HL-60 (cell line): ENCODE data around the gene SLC25A4.

Experiments used
- DNase-seq, 2 experiments: peaks; one replicate each; pipeline ENCODE4 v3.0.0-alpha.2; 2010 to 2020; ENCODE audit warnings: low read depth in 1 of 2, low spot score in 1 of 2
- H3K27ac ChIP-seq: fragments of 250-450 bp; sonication (Bioruptor Pico); replicated peaks from 2 replicates; pipeline ENCODE4 v1.5.1; 2020; ENCODE audit warnings: mild to moderate bottlenecking, moderate library complexity
- H3K27me3 ChIP-seq: fragments of 250-450 bp; sonication (Bioruptor Pico); 2 replicates; pipeline ENCODE4 v1.5.1; 2021; ENCODE audit warnings: mild to moderate bottlenecking, moderate library complexity; ENCODE audit not compliant: insufficient read depth, poor library complexity, severe bottlenecking
- H3K4me3 ChIP-seq: replicated peaks from 2 replicates; pipeline ENCODE4 v1.5.1; 2011; ENCODE audit warnings: mild to moderate bottlenecking, control low read depth, low read length; ENCODE audit not compliant: insufficient read depth
- GABPA ChIP-seq: IDR thresholded peaks from 2 replicates; pipeline ENCODE4 v1.6.1; 2012; ENCODE audit warnings: low read depth
- POLR2AphosphoS5 ChIP-seq: IDR thresholded peaks from 2 replicates; pipeline ENCODE4 v1.6.1; 2012; ENCODE audit warnings: low read depth
- SPI1 ChIP-seq: IDR thresholded peaks from 2 replicates; pipeline ENCODE4 v1.6.1; 2012; ENCODE audit warnings: low read depth, mild to moderate bottlenecking, borderline replicate concordance
- TF ChIP-seq, protein P1 (sequence below): IDR thresholded peaks from 2 replicates; pipeline ENCODE4 v1.6.1; 2012; ENCODE audit warnings: low read depth; ENCODE audit not compliant: insufficient replicate concordance
- TF ChIP-seq, protein P2 (sequence below): IDR thresholded peaks from one replicate; pipeline ENCODE4 v1.5.1; 2011; ENCODE audit warnings: low read length, control low read depth, inconsistent platforms; ENCODE audit not compliant: insufficient read depth

SLC25A4 gene

DNA sequence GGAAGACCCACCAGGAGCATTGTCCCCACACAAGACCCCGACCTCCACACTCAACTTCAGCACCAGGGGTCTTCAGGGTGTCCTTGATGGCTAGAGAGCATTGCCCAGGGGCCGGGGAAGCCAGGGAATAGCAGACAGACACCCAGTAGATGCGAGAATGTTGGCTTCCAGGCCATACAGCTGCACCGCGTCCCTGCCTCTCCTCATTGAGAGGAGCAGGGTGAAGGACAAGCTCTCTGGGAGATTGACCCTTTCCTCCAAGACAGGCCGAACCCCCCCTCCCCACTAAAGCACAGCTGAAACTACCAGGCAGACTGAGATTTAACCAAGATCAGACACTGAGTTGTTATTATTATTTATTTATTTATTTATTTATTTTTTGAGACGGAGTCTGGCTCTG is 42.6 kb upstream of the SLC25A4 start:
- H3K27me3 ChIP-seq, result no peaks in the 10 kb centered on the region
- no peak for TF ChIP-seq SPI1
- TF ChIP-seq GABPA, result no peak
- TF ChIP-seq, protein P1, sequence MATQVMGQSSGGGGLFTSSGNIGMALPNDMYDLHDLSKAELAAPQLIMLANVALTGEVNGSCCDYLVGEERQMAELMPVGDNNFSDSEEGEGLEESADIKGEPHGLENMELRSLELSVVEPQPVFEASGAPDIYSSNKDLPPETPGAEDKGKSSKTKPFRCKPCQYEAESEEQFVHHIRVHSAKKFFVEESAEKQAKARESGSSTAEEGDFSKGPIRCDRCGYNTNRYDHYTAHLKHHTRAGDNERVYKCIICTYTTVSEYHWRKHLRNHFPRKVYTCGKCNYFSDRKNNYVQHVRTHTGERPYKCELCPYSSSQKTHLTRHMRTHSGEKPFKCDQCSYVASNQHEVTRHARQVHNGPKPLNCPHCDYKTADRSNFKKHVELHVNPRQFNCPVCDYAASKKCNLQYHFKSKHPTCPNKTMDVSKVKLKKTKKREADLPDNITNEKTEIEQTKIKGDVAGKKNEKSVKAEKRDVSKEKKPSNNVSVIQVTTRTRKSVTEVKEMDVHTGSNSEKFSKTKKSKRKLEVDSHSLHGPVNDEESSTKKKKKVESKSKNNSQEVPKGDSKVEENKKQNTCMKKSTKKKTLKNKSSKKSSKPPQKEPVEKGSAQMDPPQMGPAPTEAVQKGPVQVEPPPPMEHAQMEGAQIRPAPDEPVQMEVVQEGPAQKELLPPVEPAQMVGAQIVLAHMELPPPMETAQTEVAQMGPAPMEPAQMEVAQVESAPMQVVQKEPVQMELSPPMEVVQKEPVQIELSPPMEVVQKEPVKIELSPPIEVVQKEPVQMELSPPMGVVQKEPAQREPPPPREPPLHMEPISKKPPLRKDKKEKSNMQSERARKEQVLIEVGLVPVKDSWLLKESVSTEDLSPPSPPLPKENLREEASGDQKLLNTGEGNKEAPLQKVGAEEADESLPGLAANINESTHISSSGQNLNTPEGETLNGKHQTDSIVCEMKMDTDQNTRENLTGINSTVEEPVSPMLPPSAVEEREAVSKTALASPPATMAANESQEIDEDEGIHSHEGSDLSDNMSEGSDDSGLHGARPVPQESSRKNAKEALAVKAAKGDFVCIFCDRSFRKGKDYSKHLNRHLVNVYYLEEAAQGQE, result no peak
- no peak for TF ChIP-seq POLR2AphosphoS5
- TF ChIP-seq, protein P2, sequence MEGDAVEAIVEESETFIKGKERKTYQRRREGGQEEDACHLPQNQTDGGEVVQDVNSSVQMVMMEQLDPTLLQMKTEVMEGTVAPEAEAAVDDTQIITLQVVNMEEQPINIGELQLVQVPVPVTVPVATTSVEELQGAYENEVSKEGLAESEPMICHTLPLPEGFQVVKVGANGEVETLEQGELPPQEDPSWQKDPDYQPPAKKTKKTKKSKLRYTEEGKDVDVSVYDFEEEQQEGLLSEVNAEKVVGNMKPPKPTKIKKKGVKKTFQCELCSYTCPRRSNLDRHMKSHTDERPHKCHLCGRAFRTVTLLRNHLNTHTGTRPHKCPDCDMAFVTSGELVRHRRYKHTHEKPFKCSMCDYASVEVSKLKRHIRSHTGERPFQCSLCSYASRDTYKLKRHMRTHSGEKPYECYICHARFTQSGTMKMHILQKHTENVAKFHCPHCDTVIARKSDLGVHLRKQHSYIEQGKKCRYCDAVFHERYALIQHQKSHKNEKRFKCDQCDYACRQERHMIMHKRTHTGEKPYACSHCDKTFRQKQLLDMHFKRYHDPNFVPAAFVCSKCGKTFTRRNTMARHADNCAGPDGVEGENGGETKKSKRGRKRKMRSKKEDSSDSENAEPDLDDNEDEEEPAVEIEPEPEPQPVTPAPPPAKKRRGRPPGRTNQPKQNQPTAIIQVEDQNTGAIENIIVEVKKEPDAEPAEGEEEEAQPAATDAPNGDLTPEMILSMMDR, result no peak
- DNase-seq, result no peak
- H3K4me3 ChIP-seq, result no peak overlapping the region
- H3K27ac ChIP-seq, result no peak overlapping the region

DNA sequence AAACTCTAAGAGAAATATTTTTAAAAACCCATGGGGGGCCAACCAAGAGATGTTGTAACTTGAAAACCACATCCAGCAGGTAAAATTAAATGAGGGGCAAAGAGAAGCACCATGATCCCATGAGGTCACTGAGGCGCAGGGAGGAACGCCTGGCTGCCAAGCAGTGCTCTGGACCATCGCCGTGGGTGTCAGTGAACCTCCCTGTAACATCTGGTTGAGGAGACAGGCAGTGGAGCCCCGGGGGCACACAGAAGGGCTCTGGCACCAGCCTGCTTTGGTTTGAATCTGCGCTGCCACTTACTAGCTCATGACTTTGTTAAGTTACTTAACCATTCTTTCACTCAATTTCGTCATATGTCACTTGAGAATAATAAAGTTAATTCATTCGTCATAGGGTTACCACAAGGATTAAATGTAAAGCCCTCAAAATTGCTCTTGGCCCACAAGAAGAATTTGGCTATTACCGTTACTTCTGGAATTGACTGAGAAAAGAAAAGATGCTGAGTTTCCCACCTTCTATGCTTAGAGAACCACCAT is 41.6 kb upstream of the SLC25A4 start:
- Histone ChIP-seq H3K4me3 (no peak overlapping the region), H3K27me3 (no peaks in the 10 kb centered on the region), H3K27ac (no peak overlapping the region)
- TF ChIP-seq, protein P1, result no peak
- TF ChIP-seq, protein P2, result no peak
- TF ChIP-seq GABPA (no peak), SPI1 (no peak), POLR2AphosphoS5 (no peak)
- DNase-seq, result no peak

DNA sequence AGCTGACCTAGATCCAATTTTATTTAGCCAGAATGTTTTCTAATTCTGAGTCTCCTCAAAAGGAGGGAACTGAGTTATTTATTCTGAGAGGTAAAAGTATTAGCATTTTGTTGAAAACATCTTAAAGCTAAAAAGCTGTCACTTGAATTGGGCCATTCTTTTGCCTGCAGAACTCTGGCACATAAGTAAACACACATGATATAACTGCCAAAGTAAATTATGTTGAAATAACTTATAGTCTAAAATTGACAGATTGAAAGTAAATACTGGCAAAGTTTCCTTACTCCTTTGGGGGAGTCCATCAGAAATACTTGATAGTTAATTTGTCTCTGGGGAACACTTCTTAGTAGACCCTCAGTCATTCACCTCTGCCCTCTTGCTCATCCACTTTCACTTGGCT is 38.3 kb upstream of the SLC25A4 start:
- Histone ChIP-seq H3K27me3 (peaks cover 7% of the 10 kb centered on the region), H3K27ac (no peak overlapping the region), H3K4me3 (no peak overlapping the region)
- no peak for DNase-seq
- TF ChIP-seq GABPA (no peak), SPI1 (no peak), POLR2AphosphoS5 (no peak)
- TF ChIP-seq, protein P1, result no peak
- TF ChIP-seq, protein P2, result no peak
